ENCODE results near the gene PLA2G4E.

GRCh38 chr15:42048080-42048820 lies 27.4 kb upstream of the PLA2G4E start:
- no peak for TF ChIP-seq NFRKB (IDR thresholded peaks at IDR 0.05)
- TF ChIP-seq BHLHE40 (IDR thresholded peaks at IDR 0.05; ENCODE audit: borderline replicate concordance): no peak
- TF ChIP-seq ELF4 (IDR thresholded peaks at IDR 0.05): no peak
- TF ChIP-seq FOXK2 (IDR thresholded peaks at IDR 0.05): no peak
